ENCODE measurements around the gene C5orf52.

The C5orf52 gene

DNA sequence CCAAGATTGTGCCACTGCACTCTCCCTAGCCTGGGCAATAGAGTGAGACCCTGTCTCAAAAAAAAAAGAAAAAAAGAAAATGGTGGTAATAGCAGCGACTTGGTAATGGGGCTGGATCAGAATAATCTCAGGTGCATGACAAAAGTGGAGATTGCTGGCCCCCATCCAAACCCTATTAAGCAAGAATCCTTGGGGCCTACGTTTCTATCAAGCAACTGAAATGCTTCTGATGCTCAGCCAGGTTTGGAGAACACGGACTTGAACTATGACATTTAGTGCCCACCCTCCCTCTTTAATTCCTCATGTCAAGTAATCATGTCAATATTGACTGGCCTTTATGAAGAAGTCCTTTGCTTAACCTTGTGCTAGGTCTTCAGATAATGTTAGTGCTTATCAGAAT is 6.6 kb downstream of the C5orf52 start:
- no peak overlapping the region for H2AFZ ChIP-seq (ENCODE audit: low read depth, low read length, severe bottlenecking)
- H3F3A ChIP-seq (ENCODE audit: insufficient read depth), result no peaks in the 10 kb centered on the region
- no peaks in the 10 kb centered on the region for H3K9me3 ChIP-seq (ENCODE audit: insufficient read depth, low read length)
- H3K79me2 ChIP-seq (ENCODE audit: insufficient read depth, low read length), result no peaks in the 10 kb centered on the region
- H3K4me2 ChIP-seq (ENCODE audit: low read depth, low read length, poor library complexity, severe bottlenecking), result no peak overlapping the region
- H3K4me3 ChIP-seq (ENCODE audit: insufficient read depth, low read length, poor library complexity, severe bottlenecking), result no peak overlapping the region
- no peak overlapping the region for H3K9ac ChIP-seq (ENCODE audit: low read length)
- no peaks in the 10 kb centered on the region for H3K36me3 ChIP-seq (ENCODE audit: low read length)
- H3K9me2 ChIP-seq (replicated peaks; ENCODE audit: insufficient read depth, low read length), result no peaks in the 10 kb centered on the region
- H3K27me3 ChIP-seq (ENCODE audit: low read length), result no peaks in the 10 kb centered on the region
- H4K20me1 ChIP-seq (ENCODE audit: low read depth, low read length), result no peaks in the 10 kb centered on the region
- H3K27ac ChIP-seq (ENCODE audit: low read depth, low read length), result no peak overlapping the region
- no peak for TF ChIP-seq CTCF (IDR thresholded peaks at IDR 0.05; ENCODE audit: insufficient read depth, low read length, poor library complexity, severe bottlenecking)
- TF ChIP-seq EZH2phosphoT487 (conservative IDR thresholded peaks at IDR 0.05; ENCODE audit: low read length), result no peak

DNA sequence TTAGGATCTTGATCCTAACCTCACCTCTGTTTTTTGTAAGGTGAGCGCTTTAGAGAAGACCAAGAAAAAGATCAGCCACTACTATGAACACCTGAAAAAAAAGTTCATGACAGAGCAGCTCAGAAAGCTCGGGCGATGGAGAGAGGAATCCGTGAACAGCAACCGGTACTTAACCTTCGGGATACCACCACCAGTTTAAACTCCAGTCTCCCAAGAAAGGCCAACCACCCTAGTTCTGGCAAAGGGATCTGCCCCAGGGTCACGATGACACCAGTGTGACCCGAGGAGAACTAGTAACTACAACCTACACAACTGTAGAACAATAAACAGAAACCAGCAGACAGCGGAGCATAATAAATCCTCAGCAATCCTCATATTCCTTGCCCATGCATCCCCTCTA is 8.5 kb downstream of the C5orf52 start:
- Histone ChIP-seq H3K9ac (ENCODE audit: low read length) (no peak overlapping the region), H3K9me2 (replicated peaks; ENCODE audit: insufficient read depth, low read length) (no peaks in the 10 kb centered on the region), H3K79me2 (ENCODE audit: insufficient read depth, low read length) (no peaks in the 10 kb centered on the region), H3K36me3 (ENCODE audit: low read length) (no peaks in the 10 kb centered on the region), H3F3A (ENCODE audit: insufficient read depth) (no peaks in the 10 kb centered on the region), H4K20me1 (ENCODE audit: low read depth, low read length) (no peaks in the 10 kb centered on the region), H3K4me3 (ENCODE audit: insufficient read depth, low read length, poor library complexity, severe bottlenecking) (no peak overlapping the region), H3K4me2 (ENCODE audit: low read depth, low read length, poor library complexity, severe bottlenecking) (no peak overlapping the region), H2AFZ (ENCODE audit: low read depth, low read length, severe bottlenecking) (no peak overlapping the region), H3K27ac (ENCODE audit: low read depth, low read length) (no peak overlapping the region), H3K9me3 (ENCODE audit: insufficient read depth, low read length) (no peaks in the 10 kb centered on the region), H3K27me3 (ENCODE audit: low read length) (no peaks in the 10 kb centered on the region)
- TF ChIP-seq CTCF (IDR thresholded peaks at IDR 0.05; ENCODE audit: insufficient read depth, low read length, poor library complexity, severe bottlenecking), result no peak
- no peak for TF ChIP-seq EZH2phosphoT487 (conservative IDR thresholded peaks at IDR 0.05; ENCODE audit: low read length)

- no peaks in the 10 kb centered on the region for H3K79me2 ChIP-seq (ENCODE audit: insufficient read depth, low read length)
- no peak overlapping the region for H3K27ac ChIP-seq (ENCODE audit: low read depth, low read length)
- H2AFZ ChIP-seq (ENCODE audit: low read depth, low read length, severe bottlenecking), result no peak overlapping the region
- no peaks in the 10 kb centered on the region for H3K36me3 ChIP-seq (ENCODE audit: low read length)
- no peaks in the 10 kb centered on the region for H4K20me1 ChIP-seq (ENCODE audit: low read depth, low read length)
- no peaks in the 10 kb centered on the region for H3K9me3 ChIP-seq (ENCODE audit: insufficient read depth, low read length)
- TF ChIP-seq EZH2phosphoT487 (conservative IDR thresholded peaks at IDR 0.05; ENCODE audit: low read length) (no peak), CTCF (IDR thresholded peaks at IDR 0.05; ENCODE audit: insufficient read depth, low read length, poor library complexity, severe bottlenecking) (no peak)
- no peak overlapping the region for H3K9ac ChIP-seq (ENCODE audit: low read length)
- H3K27me3 ChIP-seq (ENCODE audit: low read length), result no peaks in the 10 kb centered on the region
- H3K4me2 ChIP-seq (ENCODE audit: low read depth, low read length, poor library complexity, severe bottlenecking), result no peak overlapping the region
- H3K4me3 ChIP-seq (ENCODE audit: insufficient read depth, low read length, poor library complexity, severe bottlenecking), result no peak overlapping the region
- H3F3A ChIP-seq (ENCODE audit: insufficient read depth), result no peaks in the 10 kb centered on the region
- H3K9me2 ChIP-seq (replicated peaks; ENCODE audit: insufficient read depth, low read length), result no peaks in the 10 kb centered on the region
Observed at GRCh38 chr5:157680239-157680638, 8.9 kb downstream of the C5orf52 start.

DNA sequence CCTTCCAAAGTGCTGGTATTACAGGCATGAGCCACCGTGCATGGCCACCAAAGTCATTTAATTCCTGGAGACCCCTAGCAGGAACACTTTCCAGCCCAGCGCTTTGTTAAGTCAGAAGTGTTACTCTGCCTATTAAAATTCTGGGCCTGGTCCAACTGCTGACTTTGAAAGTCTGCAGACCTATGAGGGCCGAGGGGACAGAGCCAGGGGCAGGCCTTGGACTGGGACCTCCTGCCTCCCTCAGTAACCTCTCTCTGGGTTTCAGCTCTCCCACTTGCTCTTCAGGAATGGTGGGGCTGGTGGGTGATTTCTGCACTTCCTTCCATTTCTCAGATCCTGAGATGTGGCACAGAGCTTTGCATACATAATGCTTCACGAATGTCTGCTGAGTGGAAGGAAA is 9.7 kb downstream of the C5orf52 start:
- Histone ChIP-seq H3K36me3 (ENCODE audit: low read length) (no peaks in the 10 kb centered on the region), H4K20me1 (ENCODE audit: low read depth, low read length) (no peaks in the 10 kb centered on the region), H3F3A (ENCODE audit: insufficient read depth) (no peaks in the 10 kb centered on the region), H3K9ac (ENCODE audit: low read length) (no peak overlapping the region), H3K27me3 (ENCODE audit: low read length) (no peaks in the 10 kb centered on the region), H3K79me2 (ENCODE audit: insufficient read depth, low read length) (no peaks in the 10 kb centered on the region), H3K4me3 (ENCODE audit: insufficient read depth, low read length, poor library complexity, severe bottlenecking) (no peak overlapping the region), H3K4me2 (ENCODE audit: low read depth, low read length, poor library complexity, severe bottlenecking) (no peak overlapping the region), H2AFZ (ENCODE audit: low read depth, low read length, severe bottlenecking) (no peak overlapping the region), H3K9me3 (ENCODE audit: insufficient read depth, low read length) (no peaks in the 10 kb centered on the region), H3K9me2 (replicated peaks; ENCODE audit: insufficient read depth, low read length) (no peaks in the 10 kb centered on the region), H3K27ac (ENCODE audit: low read depth, low read length) (no peak overlapping the region)
- TF ChIP-seq CTCF (IDR thresholded peaks at IDR 0.05; ENCODE audit: insufficient read depth, low read length, poor library complexity, severe bottlenecking), result no peak
- TF ChIP-seq EZH2phosphoT487 (conservative IDR thresholded peaks at IDR 0.05; ENCODE audit: low read length), result no peak
